Adrenal gland (tissue), 5 donors: ENCODE results near the gene ARL2.

Experiments used
- POLR2A ChIP-seq, 2 donors: fragments of 450-650 bp; IDR thresholded peaks; one replicate each; pipeline ENCODE4 v1.6.1; 2017; ENCODE audit warnings: antibody characterized with exemption in 2 of 2, mild to moderate bottlenecking in 2 of 2, moderate library complexity in 1 of 2
- TF ChIP-seq, protein P1 (sequence below), 6 experiments: fragments of 450-650 bp in 4 of 6; fragments of 200-600 bp in 2 of 6; sonication (generic) in 1 of 6; IDR thresholded peaks; 1 replicate in 5 of 6; 2 replicates in 1 of 6; pipeline versions ENCODE4 v1.5.1 to v1.8.0; 2016 to 2021; ENCODE audit warnings: antibody characterized with exemption in 6 of 6, mild to moderate bottlenecking in 2 of 6, moderate library complexity in 1 of 6
- donor health status: DM: no; HTN: no; CAD: no.

- TF ChIP-seq, protein P1, sequence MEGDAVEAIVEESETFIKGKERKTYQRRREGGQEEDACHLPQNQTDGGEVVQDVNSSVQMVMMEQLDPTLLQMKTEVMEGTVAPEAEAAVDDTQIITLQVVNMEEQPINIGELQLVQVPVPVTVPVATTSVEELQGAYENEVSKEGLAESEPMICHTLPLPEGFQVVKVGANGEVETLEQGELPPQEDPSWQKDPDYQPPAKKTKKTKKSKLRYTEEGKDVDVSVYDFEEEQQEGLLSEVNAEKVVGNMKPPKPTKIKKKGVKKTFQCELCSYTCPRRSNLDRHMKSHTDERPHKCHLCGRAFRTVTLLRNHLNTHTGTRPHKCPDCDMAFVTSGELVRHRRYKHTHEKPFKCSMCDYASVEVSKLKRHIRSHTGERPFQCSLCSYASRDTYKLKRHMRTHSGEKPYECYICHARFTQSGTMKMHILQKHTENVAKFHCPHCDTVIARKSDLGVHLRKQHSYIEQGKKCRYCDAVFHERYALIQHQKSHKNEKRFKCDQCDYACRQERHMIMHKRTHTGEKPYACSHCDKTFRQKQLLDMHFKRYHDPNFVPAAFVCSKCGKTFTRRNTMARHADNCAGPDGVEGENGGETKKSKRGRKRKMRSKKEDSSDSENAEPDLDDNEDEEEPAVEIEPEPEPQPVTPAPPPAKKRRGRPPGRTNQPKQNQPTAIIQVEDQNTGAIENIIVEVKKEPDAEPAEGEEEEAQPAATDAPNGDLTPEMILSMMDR (IDR thresholded peaks at IDR 0.05): no peak
- no peak for TF ChIP-seq POLR2A (IDR thresholded peaks at IDR 0.05)
Observed at GRCh38 chr11:65053827-65054508, 40.0 kb downstream of the ARL2 start.
